Natural killer cell treated with Interleukin-12 subunit alpha and Interleukin-12 subunit beta and Interleukin-15 and Interleukin-18, amount 100 ng/mL, for 72 hours (primary cell): ENCODE data around the gene CALY. TPM values are rescaled to one million over a fixed set of nuclear protein-coding genes. Genes with fewer than 3 reads are reported as not detected.

Source experiments
- ATAC-seq, 2 donors: fragments of 150-1000 bp; cut with Tn5 transposase in 1 of 2; sonication (Bioruptor Pico), chemical (Tn5 transposase) in 1 of 2; 2 replicates each; pipeline ENCODE4 v1.10.0; 2021
- DNase-seq: peaks from one replicate; pipeline ENCODE4 v3.0.0; 2022; ENCODE audit warnings: low spot score
- H3K27ac Mint-ChIP-seq, 2 donors: 1 replicate in 1 of 2; 2 replicates in 1 of 2; pipeline ENCODE4 v1.8.0; 2022; ENCODE audit warnings: mixed read lengths in 2 of 2, mild to moderate bottlenecking in 1 of 2, moderate library complexity in 1 of 2
- H3K27me3 Mint-ChIP-seq, 2 donors: 1 replicate in 1 of 2; 2 replicates in 1 of 2; pipeline ENCODE4 v1.8.0; 2022; ENCODE audit warnings: mixed read lengths in 2 of 2
- H3K36me3 Mint-ChIP-seq: one replicate; pipeline ENCODE4 v1.8.0; 2022; ENCODE audit warnings: mixed read lengths
- H3K4me1 Mint-ChIP-seq, 2 donors: 1 replicate in 1 of 2; 2 replicates in 1 of 2; pipeline ENCODE4 v1.8.0; 2022; ENCODE audit warnings: low read depth in 2 of 2, mixed read lengths in 2 of 2, mild to moderate bottlenecking in 1 of 2
- H3K4me3 Mint-ChIP-seq: one replicate; pipeline ENCODE4 v1.8.0; 2022; ENCODE audit warnings: mixed read lengths
- H3K9me3 Mint-ChIP-seq: 2 replicates; pipeline ENCODE4 v1.8.0; 2022; ENCODE audit warnings: mixed read lengths
- total RNA-seq, 2 donors: library from RNA; stranded (reverse); gene quantifications; one replicate each; pipeline ENCODE4 v1.2.3, GENCODE V29; 2022

The CALY gene
- total RNA-seq, 2 donors from 2014 or later, result not detected

DNA sequence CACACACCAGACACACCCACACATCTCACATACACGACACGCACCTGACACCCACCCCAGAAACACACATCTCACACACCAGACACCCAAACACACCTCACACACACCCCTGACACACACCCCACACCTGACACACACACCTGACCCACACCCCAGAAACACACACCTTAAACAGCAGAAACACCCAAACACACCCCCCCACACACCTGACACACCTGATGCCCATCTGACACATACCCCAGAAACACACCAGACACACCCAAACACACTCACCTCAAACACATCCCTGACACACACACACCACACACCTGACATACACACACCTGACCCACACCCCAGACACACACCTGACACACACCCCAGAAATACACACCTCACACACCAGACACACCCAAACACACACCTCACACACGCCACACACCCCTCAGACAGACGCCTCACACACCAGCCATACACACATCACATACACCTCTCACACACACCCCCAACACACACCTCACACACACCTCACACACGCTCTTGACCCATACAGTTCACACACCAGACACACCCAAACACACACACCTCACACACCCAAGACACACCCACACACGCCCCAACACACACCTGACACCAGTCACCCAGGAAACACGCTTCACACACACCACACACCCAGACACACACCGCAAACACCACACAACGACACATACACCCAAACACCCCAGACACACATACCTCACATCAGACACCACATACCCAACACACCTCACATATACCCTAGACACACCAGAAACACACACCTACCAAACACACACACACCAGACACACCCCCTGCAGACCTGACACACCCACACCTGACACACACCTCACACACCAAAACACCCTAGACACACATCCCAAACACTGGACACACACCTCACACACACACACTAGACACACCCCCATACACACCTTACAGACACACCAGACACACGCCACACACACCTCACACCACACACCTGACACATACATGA, 1.7 kb upstream of the CALY start:
- no peak overlapping the region for H3K27ac Mint-ChIP-seq
- peaks cover 5 to 7% of the 10 kb centered on the region in 2 donors for H3K4me1 Mint-ChIP-seq
- H3K27me3 Mint-ChIP-seq, result peaks cover 20 to 24% of the 10 kb centered on the region in 2 donors
- no peak overlapping the region for H3K4me3 Mint-ChIP-seq
- H3K36me3 Mint-ChIP-seq, result no peaks in the 10 kb centered on the region
- H3K9me3 Mint-ChIP-seq, result no peaks in the 10 kb centered on the region
- no peak for DNase-seq
- no peak for ATAC-seq

GRCh38 chr10:133337370-133337725, 652 bp upstream of the CALY start:
- no peak overlapping the region for H3K4me3 Mint-ChIP-seq
- peaks cover 25 to 29% of the 10 kb centered on the region in 2 donors for H3K27me3 Mint-ChIP-seq
- H3K36me3 Mint-ChIP-seq, result no peaks in the 10 kb centered on the region
- H3K9me3 Mint-ChIP-seq, result no peaks in the 10 kb centered on the region
- DNase-seq (no peak), ATAC-seq (no peak)
- H3K4me1 Mint-ChIP-seq, result peaks cover 5 to 7% of the 10 kb centered on the region in 2 donors
- no peak overlapping the region for H3K27ac Mint-ChIP-seq

- no peaks in the 10 kb centered on the region for H3K36me3 Mint-ChIP-seq
- ATAC-seq, result no peak
- H3K4me1 Mint-ChIP-seq, result peaks cover 5 to 7% of the 10 kb centered on the region in 2 donors
- H3K4me3 Mint-ChIP-seq, result no peak overlapping the region
- DNase-seq, result no peak
- peaks cover 24 to 31% of the 10 kb centered on the region in 2 donors for H3K27me3 Mint-ChIP-seq
- H3K9me3 Mint-ChIP-seq, result no peaks in the 10 kb centered on the region
- H3K27ac Mint-ChIP-seq, result no peak overlapping the region
Measured at GRCh38 chr10:133336118-133336576, 549 bp downstream of the CALY start.

- DNase-seq (no peak), ATAC-seq (peak; percentile 51 to 52)
- no peak overlapping the region for H3K27ac Mint-ChIP-seq
Measured at GRCh38 chr10:133335246-133336117, 1.2 kb downstream of the CALY start.

GRCh38 chr10:133334503-133335245, 2.0 kb downstream of the CALY start:
- Mint-ChIP-seq H3K36me3 (no peaks in the 10 kb centered on the region), H3K27me3 (peaks cover 32 to 41% of the 10 kb centered on the region in 2 donors), H3K27ac (no peak overlapping the region), H3K4me1 (peaks cover 8 to 11% of the 10 kb centered on the region in 2 donors), H3K9me3 (no peaks in the 10 kb centered on the region), H3K4me3 (peak overlapping the region; percentile 80)
- no peak for DNase-seq
- peak; percentile 35 to 36 for ATAC-seq

More at GRCh38 chr10:133335246-133336117, 1.2 kb downstream of the CALY start:
- H3K9me3 Mint-ChIP-seq, result no peaks in the 10 kb centered on the region
- H3K4me3 Mint-ChIP-seq, result peak overlapping the region; percentile 80
- H3K4me1 Mint-ChIP-seq, result peaks cover 5 to 7% of the 10 kb centered on the region in 2 donors
- no peaks in the 10 kb centered on the region for H3K36me3 Mint-ChIP-seq
- peaks cover 29 to 37% of the 10 kb centered on the region in 2 donors for H3K27me3 Mint-ChIP-seq

DNA sequence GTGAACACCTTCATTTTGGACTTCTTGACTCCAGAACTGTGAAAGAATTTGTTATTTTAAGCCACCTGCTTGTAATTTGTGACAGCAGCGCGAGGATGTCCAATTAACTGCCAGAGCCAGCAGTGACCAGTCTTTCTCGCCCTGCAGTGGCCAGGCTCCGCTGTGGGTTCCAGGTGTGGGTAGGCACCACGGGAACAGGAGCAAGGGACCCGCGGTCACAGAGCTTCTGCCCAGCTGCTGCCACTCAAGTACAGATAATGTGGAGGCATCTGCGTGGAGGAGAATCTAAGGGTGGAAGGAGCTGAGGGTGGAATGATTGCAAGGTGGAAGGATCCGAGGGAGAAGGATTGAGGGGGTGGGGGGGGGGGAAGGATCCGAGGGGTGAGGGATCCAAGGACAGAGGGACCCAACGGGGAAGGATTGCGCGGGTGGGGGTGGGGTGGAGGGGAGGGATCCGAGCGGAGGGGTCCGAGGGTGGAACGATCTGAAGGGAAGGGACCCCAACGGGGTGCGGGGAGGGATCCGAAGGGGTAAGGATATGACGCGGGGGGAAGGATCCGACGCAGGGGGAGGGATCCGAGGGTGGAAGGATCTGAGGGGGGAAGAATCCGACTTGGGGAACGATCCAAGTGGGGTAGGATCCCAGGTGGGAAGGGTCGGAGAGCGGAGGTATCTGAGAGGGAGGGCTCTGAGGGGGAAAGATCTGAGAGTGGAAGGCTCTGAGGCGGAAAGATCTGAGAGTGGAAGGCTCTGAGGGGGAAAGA, 3.6 kb downstream of the CALY start:
- Mint-ChIP-seq H3K27me3 (peaks cover 36 to 49% of the 10 kb centered on the region in 2 donors), H3K4me1 (peaks cover 10 to 11% of the 10 kb centered on the region in 2 donors), H3K9me3 (no peaks in the 10 kb centered on the region), H3K27ac (peak overlapping the region in 1 of 2 donors; percentile 6), H3K4me3 (no peak overlapping the region), H3K36me3 (no peaks in the 10 kb centered on the region)
- DNase-seq (no peak), ATAC-seq (no peak)

GRCh38 chr10:133329491-133330202, 7.0 kb downstream of the CALY start:
- no peak overlapping the region for H3K27ac Mint-ChIP-seq
- H3K4me3 Mint-ChIP-seq, result peak overlapping the region; percentile 58
- ATAC-seq (peak; percentile 87 to 89), DNase-seq (peak; percentile 80)
- peaks cover 50 to 62% of the 10 kb centered on the region in 2 donors for H3K27me3 Mint-ChIP-seq
- H3K9me3 Mint-ChIP-seq, result no peaks in the 10 kb centered on the region
- H3K36me3 Mint-ChIP-seq, result no peaks in the 10 kb centered on the region
- H3K4me1 Mint-ChIP-seq, result peaks cover 8 to 10% of the 10 kb centered on the region in 2 donors

DNA sequence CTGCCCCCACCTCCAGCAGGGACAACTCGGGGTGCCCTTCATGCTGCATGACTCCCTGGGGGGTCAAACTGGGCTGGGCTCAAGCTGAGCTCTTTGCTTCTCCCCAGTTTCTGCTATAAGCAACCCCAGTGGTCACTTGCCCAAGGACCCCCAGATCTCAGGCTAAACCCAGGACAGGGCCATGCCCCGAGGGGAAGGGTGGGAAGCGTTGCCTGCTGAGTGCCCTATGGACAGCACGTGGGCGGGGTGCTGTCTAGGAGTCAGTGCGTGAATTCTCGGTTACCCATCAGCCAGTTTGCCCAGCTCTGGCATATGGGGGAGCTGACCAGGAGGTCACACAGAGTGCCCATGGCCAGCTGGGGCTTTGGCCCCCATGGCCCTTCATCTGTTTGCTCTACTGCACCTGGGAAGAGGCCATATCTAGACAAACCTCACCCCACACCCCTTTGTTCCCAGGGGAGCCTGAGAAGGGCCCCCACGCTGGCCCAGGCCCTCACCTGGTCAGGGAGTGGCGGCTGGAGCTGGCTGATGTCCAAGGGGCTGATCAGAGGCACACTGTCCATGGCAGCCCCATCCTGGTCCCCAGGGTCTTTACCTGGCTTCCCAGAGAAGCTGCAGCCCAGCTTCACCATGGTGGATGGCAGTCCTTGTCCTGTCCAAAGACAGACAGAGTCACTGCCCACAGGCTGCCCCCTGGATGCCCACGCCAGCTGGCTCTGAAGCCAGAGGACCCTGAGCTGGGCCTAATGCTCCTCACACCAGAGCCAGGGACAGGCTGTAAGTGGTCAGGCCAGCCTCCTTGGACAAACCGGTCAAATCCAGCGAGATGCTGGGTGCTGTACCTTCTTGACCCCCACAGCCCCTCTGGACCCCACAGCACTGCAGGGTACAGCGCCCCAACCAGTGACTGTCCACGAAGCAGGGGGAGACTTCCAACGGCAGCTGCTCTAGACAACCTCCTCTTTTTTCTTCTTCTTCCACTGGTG, 8.0 kb downstream of the CALY start:
- DNase-seq (no peak), ATAC-seq (no peak)
- H3K27me3 Mint-ChIP-seq, result peaks cover 47 to 58% of the 10 kb centered on the region in 2 donors
- no peak overlapping the region for H3K27ac Mint-ChIP-seq
- H3K4me1 Mint-ChIP-seq, result peaks cover 4 to 8% of the 10 kb centered on the region in 2 donors
- H3K36me3 Mint-ChIP-seq, result no peaks in the 10 kb centered on the region
- H3K9me3 Mint-ChIP-seq, result no peaks in the 10 kb centered on the region
- no peak overlapping the region for H3K4me3 Mint-ChIP-seq

- Mint-ChIP-seq H3K27ac (no peak overlapping the region), H3K27me3 (peaks cover 39 to 49% of the 10 kb centered on the region in 2 donors), H3K36me3 (no peaks in the 10 kb centered on the region), H3K4me1 (peaks cover 4 to 8% of the 10 kb centered on the region in 2 donors), H3K4me3 (no peak overlapping the region), H3K9me3 (no peaks in the 10 kb centered on the region)
- no peak for ATAC-seq
- no peak for DNase-seq
Measured at GRCh38 chr10:133327651-133328357, 8.9 kb downstream of the CALY start.

GRCh38 chr10:133326745-133327650, 9.7 kb downstream of the CALY start:
- H3K4me1 Mint-ChIP-seq, result peaks cover 4 to 8% of the 10 kb centered on the region in 2 donors
- no peaks in the 10 kb centered on the region for H3K9me3 Mint-ChIP-seq
- H3K4me3 Mint-ChIP-seq, result no peak overlapping the region
- DNase-seq (no peak), ATAC-seq (no peak)
- H3K27ac Mint-ChIP-seq, result no peak overlapping the region
- no peaks in the 10 kb centered on the region for H3K36me3 Mint-ChIP-seq
- H3K27me3 Mint-ChIP-seq, result peaks cover 31 to 41% of the 10 kb centered on the region in 2 donors
